Activated effector memory CD4-positive, alpha-beta T cell treated with Interleukin-2 at 50 U/mL for 16 hours (primary cell): ENCODE data around the gene SNCG.
"Not testable (repeated sequence)": the region's sequence is repeated elsewhere in the genome, so short reads cannot be mapped to it uniquely, and the experiment has no call there.

ENCODE experiments used
- DNase-seq: peaks from one replicate; pipeline ENCODE4 v3.0.0-alpha.2; 2020

Gene SNCG

GRCh38 chr10:86979977-86980448 lies 21.6 kb downstream of the SNCG start:
- no peak for DNase-seq

GRCh38 chr10:86981020-86981419 lies 22.6 kb downstream of the SNCG start:
- DNase-seq: not testable (repeated sequence)

GRCh38 chr10:86981716-86982115 lies 23.3 kb downstream of the SNCG start:
- no peak for DNase-seq

- DNase-seq: not testable (repeated sequence)
These were observed 26.1 kb downstream of the SNCG start for GRCh38 chr10:86984498-86984897.

GRCh38 chr10:86988520-86988919 lies 30.1 kb downstream of the SNCG start:
- DNase-seq: no peak

- DNase-seq: not testable (repeated sequence)
These were observed 33.0 kb downstream of the SNCG start for GRCh38 chr10:86991362-86991761.

- DNase-seq: no peak
These were observed 34.1 kb downstream of the SNCG start for GRCh38 chr10:86992456-86992855.

GRCh38 chr10:86992929-86993328 lies 34.5 kb downstream of the SNCG start:
- DNase-seq: no peak

GRCh38 chr10:86999802-87000403 lies 41.5 kb downstream of the SNCG start:
- not testable (repeated sequence) for DNase-seq

GRCh38 chr10:87000491-87000890 lies 42.1 kb downstream of the SNCG start:
- no peak for DNase-seq

- DNase-seq: not testable (repeated sequence)
These were observed 48.7 kb downstream of the SNCG start for GRCh38 chr10:87007124-87007523.

- DNase-seq: not testable (repeated sequence)
These were observed 49.3 kb downstream of the SNCG start for GRCh38 chr10:87007674-87008073.

GRCh38 chr10:87008303-87008702 lies 49.9 kb downstream of the SNCG start:
- not testable (repeated sequence) for DNase-seq

- not testable (repeated sequence) for DNase-seq
These were observed 50.8 kb downstream of the SNCG start for GRCh38 chr10:87009134-87009696.
